ENCODE measurements around the gene ADAMTSL3. TPM values are rescaled to one million over a fixed set of nuclear protein-coding genes. Genes with fewer than 3 reads are reported as not detected.

Gene ADAMTSL3
- total and polyA plus RNA-seq, 2 experiments from 2014 or later: 0.61 to 0.87 TPM

DNA sequence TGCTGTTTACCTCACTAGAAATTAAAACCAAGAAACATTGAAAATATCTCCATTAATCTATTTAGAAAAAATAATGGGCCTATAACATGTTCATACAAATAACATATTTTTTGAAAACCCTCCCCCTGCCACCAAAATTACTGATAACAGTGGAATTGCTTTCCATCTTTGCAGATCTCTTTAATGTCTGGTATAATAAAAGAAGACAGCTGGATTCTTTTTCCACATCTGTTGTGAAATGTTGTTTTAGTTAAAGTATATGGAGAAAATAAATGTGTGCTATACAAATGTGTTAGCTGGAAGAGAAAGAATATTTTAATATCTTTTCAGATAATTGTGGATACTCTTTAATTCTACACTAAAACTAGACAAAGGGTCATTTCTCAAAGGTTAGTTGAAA lies 330.7 kb downstream of the ADAMTSL3 start:
- no peaks in the 10 kb centered on the region; the same call in 2 of the 3 replicates for H3K36me3 Mint-ChIP-seq (ENCODE audit: low read depth)
- H3K79me2 ChIP-seq (replicated peaks; ENCODE audit: insufficient read depth): no peaks in the 10 kb centered on the region
- no peak for TF ChIP-seq EZH2phosphoT487 (IDR thresholded peaks at IDR 0.05; ENCODE audit: unreplicated experiment)
- TF ChIP-seq CTCF (conservative IDR thresholded peaks at IDR 0.05; ENCODE audit: low read depth in 2 of 2): no peak
- TF ChIP-seq POLR2AphosphoS5 (IDR thresholded peaks at IDR 0.05; ENCODE audit: low read depth): no peak
- TF ChIP-seq JUNB (IDR thresholded peaks at IDR 0.05; ENCODE audit: unreplicated experiment): no peak
- TF ChIP-seq REST (IDR thresholded peaks at IDR 0.05; ENCODE audit: unreplicated experiment): no peak
- TF ChIP-seq STAT1 (IDR thresholded peaks at IDR 0.05; ENCODE audit: unreplicated experiment): no peak
- no peak for TF ChIP-seq CREB1 (CRISPR knock-in tag; IDR thresholded peaks at IDR 0.05; ENCODE audit: low read depth)
- TF ChIP-seq, protein P1, sequence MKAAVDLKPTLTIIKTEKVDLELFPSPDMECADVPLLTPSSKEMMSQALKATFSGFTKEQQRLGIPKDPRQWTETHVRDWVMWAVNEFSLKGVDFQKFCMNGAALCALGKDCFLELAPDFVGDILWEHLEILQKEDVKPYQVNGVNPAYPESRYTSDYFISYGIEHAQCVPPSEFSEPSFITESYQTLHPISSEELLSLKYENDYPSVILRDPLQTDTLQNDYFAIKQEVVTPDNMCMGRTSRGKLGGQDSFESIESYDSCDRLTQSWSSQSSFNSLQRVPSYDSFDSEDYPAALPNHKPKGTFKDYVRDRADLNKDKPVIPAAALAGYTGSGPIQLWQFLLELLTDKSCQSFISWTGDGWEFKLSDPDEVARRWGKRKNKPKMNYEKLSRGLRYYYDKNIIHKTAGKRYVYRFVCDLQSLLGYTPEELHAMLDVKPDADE (IDR thresholded peaks at IDR 0.05): no peak
- TF ChIP-seq NANOG (IDR thresholded peaks at IDR 0.05; ENCODE audit: borderline replicate concordance): no peak
- TF ChIP-seq EZH2 (IDR thresholded peaks at IDR 0.05; ENCODE audit: low read depth, unreplicated experiment): no peak
- no peaks in the 10 kb centered on the region; the same call in 2 of the 3 replicates for H3K4me1 Mint-ChIP-seq
- 0 out of 2 replicates have a peak, but pooled peaks cover 3% of the 10 kb centered on the region for H3K4me1 ChIP-seq (ENCODE audit: insufficient read depth)
- H3K4me3 ChIP-seq: no peak overlapping the region
- H3K9me3 Mint-ChIP-seq: no peaks in the 10 kb centered on the region
- H3F3A ChIP-seq (replicated peaks; ENCODE audit: low read depth): no peaks in the 10 kb centered on the region
- H3K27me3 ChIP-seq (ENCODE audit: insufficient read depth): no peaks in the 10 kb centered on the region
- H3K4me3 Mint-ChIP-seq: no peak overlapping the region
- H3K27ac Mint-ChIP-seq: no peak overlapping the region
- H2AFZ ChIP-seq: no peak overlapping the region
- H3K4me2 ChIP-seq: no peak overlapping the region
- H3K27me3 Mint-ChIP-seq (ENCODE audit: insufficient read depth, low read depth, poor library complexity): no peaks in the 10 kb centered on the region
- no peaks in the 10 kb centered on the region for H3K9me2 ChIP-seq (ENCODE audit: insufficient read depth)
- ATAC-seq (no peak), DNase-seq (ENCODE audit: low spot score) (no peak)
- H4K20me1 ChIP-seq (replicated peaks; ENCODE audit: insufficient read depth): no peaks in the 10 kb centered on the region
- no peak overlapping the region for H3K27ac ChIP-seq (ENCODE audit: low read depth)
- no peaks in the 10 kb centered on the region for H3K36me3 ChIP-seq (ENCODE audit: insufficient read depth)

DNA sequence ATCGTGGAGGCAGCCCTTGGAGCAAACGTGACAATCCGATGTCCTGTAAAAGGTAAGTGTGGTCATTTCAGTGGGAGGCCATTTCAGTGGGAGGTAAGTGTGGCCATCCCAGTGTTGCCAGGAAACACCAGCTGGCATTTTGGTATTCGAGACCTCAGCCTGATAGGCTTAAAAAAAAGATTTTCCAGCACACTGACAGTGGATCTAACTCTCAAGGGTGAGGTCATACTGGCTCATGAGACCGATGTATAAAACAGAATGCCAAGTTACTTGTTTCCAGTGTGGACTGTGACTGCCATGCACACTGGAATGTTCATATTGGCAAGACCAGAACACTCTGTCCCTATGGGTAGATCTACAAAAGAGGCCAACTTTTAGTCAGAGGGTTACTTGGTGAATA lies 337.2 kb downstream of the ADAMTSL3 start:
- no peaks in the 10 kb centered on the region for H3K36me3 ChIP-seq (ENCODE audit: insufficient read depth)
- Mint-ChIP-seq H3K4me1 (no peaks in the 10 kb centered on the region), H3K27me3 (ENCODE audit: insufficient read depth, low read depth, poor library complexity) (no peaks in the 10 kb centered on the region), H3K4me3 (no peak overlapping the region), H3K27ac (no peak overlapping the region), H3K36me3 (ENCODE audit: low read depth) (no peaks in the 10 kb centered on the region), H3K9me3 (no peaks in the 10 kb centered on the region)
- no peaks in the 10 kb centered on the region for H3F3A ChIP-seq (replicated peaks; ENCODE audit: low read depth)
- H4K20me1 ChIP-seq (replicated peaks; ENCODE audit: insufficient read depth): no peaks in the 10 kb centered on the region
- DNase-seq (ENCODE audit: low spot score) (no peak), ATAC-seq (no peak)
- H3K27ac ChIP-seq (ENCODE audit: low read depth): no peak overlapping the region
- H3K9me2 ChIP-seq (ENCODE audit: insufficient read depth): no peaks in the 10 kb centered on the region
- no peaks in the 10 kb centered on the region for H3K79me2 ChIP-seq (replicated peaks; ENCODE audit: insufficient read depth)
- H3K4me1 ChIP-seq (ENCODE audit: insufficient read depth): no peaks in the 10 kb centered on the region
- H3K4me3 ChIP-seq: no peak overlapping the region
- H2AFZ ChIP-seq: no peak overlapping the region
- H3K27me3 ChIP-seq (ENCODE audit: insufficient read depth): no peaks in the 10 kb centered on the region
- H3K4me2 ChIP-seq: no peak overlapping the region
- TF ChIP-seq STAT1 (IDR thresholded peaks at IDR 0.05; ENCODE audit: unreplicated experiment): no peak
- TF ChIP-seq ZNF331 (CRISPR knock-in tag; IDR thresholded peaks at IDR 0.05; ENCODE audit: low read depth): no peak
- TF ChIP-seq JUNB (IDR thresholded peaks at IDR 0.05; ENCODE audit: unreplicated experiment): no peak
- TF ChIP-seq, protein P1 (IDR thresholded peaks at IDR 0.05): no peak
- no peak for TF ChIP-seq EZH2phosphoT487 (IDR thresholded peaks at IDR 0.05; ENCODE audit: unreplicated experiment)
